Endothelial cell of umbilical vein (primary cell): ENCODE measurements around the gene SDC1. TPM values are rescaled to one million over a fixed set of nuclear protein-coding genes. Genes with fewer than 3 reads are reported as not detected.

Source experiments
- BruUV-seq: library from RNA; stranded (reverse); fragments of 400-500 nt; replicated peaks from 2 replicates; lab custom pipeline; 2021; lab: Mats Ljungman, UMichigan
- CTCF ChIA-PET: fragments of 300-600, 350-600 bp; sonication (Branson Sonifier 250); formaldehyde crosslinking; loops from one replicate; lab custom pipeline; 2021; ENCODE audit warnings: antibody characterized with exemption, inconsistent platforms; lab: Charles Lee
- POLR2A ChIA-PET: fragments of 300-600, 350-600 bp; sonication (Branson Sonifier 250); formaldehyde crosslinking; loops from one replicate; lab custom pipeline; 2021; ENCODE audit warnings: antibody characterized with exemption, inconsistent platforms; lab: Charles Lee
- DNase-seq: peaks from one replicate; pipeline ENCODE4 v3.0.0-alpha.2; 2011; ENCODE audit warnings: low read depth, low spot score
- FAIRE-seq: peaks from 2 replicates; lab custom pipeline; 2011; peaks lifted over from hg19 to GRCh38; lab: Jason Lieb, UNC
- H2AFZ ChIP-seq: 2 replicates; pipeline ENCODE4 v1.6.0; 2012; ENCODE audit warnings: low read depth, low read length, control low read depth, inconsistent platforms
- H3K27ac ChIP-seq: 2 replicates; pipeline ENCODE4 v1.5.1; 2011; ENCODE audit warnings: low read depth, mild to moderate bottlenecking, control low read depth, low read length, moderate library complexity; ENCODE audit not compliant: insufficient read depth
- H3K27me3 ChIP-seq, 2 experiments: 2 replicates each; pipeline versions ENCODE4 v1.6.0 to v1.6.1; 2011; ENCODE audit warnings: low read length in 2 of 2, mixed read lengths in 1 of 2; ENCODE audit not compliant: control insufficient read depth in 2 of 2, insufficient read depth in 2 of 2
- H3K36me3 ChIP-seq, 2 experiments: 2 replicates in 1 of 2; 3 replicates in 1 of 2; pipeline ENCODE4 v1.5.1; 2011; ENCODE audit warnings: low read length in 2 of 2, mild to moderate bottlenecking in 1 of 2, moderate library complexity in 1 of 2; ENCODE audit not compliant: control insufficient read depth in 2 of 2, insufficient read depth in 2 of 2; ENCODE audit errors: extremely low read depth in 1 of 2
- H3K4me1 ChIP-seq: 3 replicates; pipeline ENCODE4 v1.5.1; 2011; ENCODE audit warnings: mild to moderate bottlenecking, low read length; ENCODE audit not compliant: control insufficient read depth, insufficient read depth; ENCODE audit errors: extremely low read depth
- H3K4me2 ChIP-seq: 2 replicates; pipeline ENCODE4 v1.6.1; 2011; ENCODE audit warnings: low read length, control low read depth, mixed read lengths; ENCODE audit not compliant: insufficient read depth
- H3K4me3 ChIP-seq, 3 experiments: fragments of 200-600 bp in 1 of 3; sonication (generic), shearing (Covaris generic) in 1 of 3; replicated peaks in 1 of 3; 2 replicates each; pipeline ENCODE4 v1.5.1; 2011 to 2016; ENCODE audit warnings: control low read depth in 3 of 3, low read length in 3 of 3, mild to moderate bottlenecking in 2 of 3, inconsistent platforms in 1 of 3, low read depth in 1 of 3, moderate library complexity in 1 of 3; ENCODE audit not compliant: insufficient read depth in 1 of 3
- H3K79me2 ChIP-seq: 2 replicates; pipeline ENCODE4 v1.6.0; 2012; ENCODE audit warnings: low read length, inconsistent platforms; ENCODE audit not compliant: control insufficient read depth, insufficient read depth
- H3K9ac ChIP-seq: replicated peaks from 2 replicates; pipeline ENCODE3; 2011; ENCODE audit warnings: low read length, control low read depth; ENCODE audit not compliant: insufficient read depth; ENCODE audit errors: extremely low read depth
- H3K9me1 ChIP-seq: replicated peaks from 3 replicates; pipeline ENCODE4 v1.6.0; 2011; ENCODE audit warnings: mild to moderate bottlenecking, low read length; ENCODE audit not compliant: control insufficient read depth, insufficient read depth; ENCODE audit errors: extremely low read depth
- H3K9me3 ChIP-seq: replicated peaks from 2 replicates; pipeline ENCODE4 v1.5.1; 2012; ENCODE audit warnings: low read length, inconsistent platforms; ENCODE audit not compliant: control insufficient read depth, insufficient read depth
- H4K20me1 ChIP-seq: replicated peaks from 2 replicates; pipeline ENCODE3; 2011; ENCODE audit warnings: mild to moderate bottlenecking, low read length; ENCODE audit not compliant: control insufficient read depth, insufficient read depth; ENCODE audit errors: extremely low read depth
- EZH2 ChIP-seq: IDR thresholded peaks from 2 replicates; pipeline ENCODE4 v1.6.1; 2012; ENCODE audit warnings: borderline replicate concordance, low read depth, mild to moderate bottlenecking, moderate library complexity, low read length, inconsistent platforms; ENCODE audit not compliant: severe bottlenecking
- FOS ChIP-seq: IDR thresholded peaks from 2 replicates; pipeline ENCODE4 v1.6.1; 2011; ENCODE audit warnings: mild to moderate bottlenecking, low read length, moderate library complexity, borderline replicate concordance; ENCODE audit not compliant: insufficient read depth
- GATA2 ChIP-seq: IDR thresholded peaks from 2 replicates; pipeline ENCODE4 v1.7.0; 2011; ENCODE audit warnings: low read depth, mild to moderate bottlenecking, moderate library complexity, mixed read lengths, low read length; ENCODE audit not compliant: insufficient read length, insufficient read depth
- JUN ChIP-seq: IDR thresholded peaks from 2 replicates; pipeline ENCODE4 v1.6.1; 2011; ENCODE audit warnings: borderline replicate concordance, low read depth; ENCODE audit not compliant: insufficient read length, insufficient read depth
- MYC ChIP-seq: IDR thresholded peaks from one replicate; pipeline ENCODE4 v1.6.1; 2011; ENCODE audit warnings: mild to moderate bottlenecking, low read depth, low read length
- dilution Hi-C: fragments of 300-500 bp; cut with MboI; formaldehyde crosslinking; loops from one replicate; pipeline ENCODE4 v1.15.0; 2019; ENCODE audit warnings: low sequenced_read_pairs; ENCODE audit not compliant: extremely low pct_ligation_motif_present
- intact Hi-C: fragments of 100-400 bp; cut with micrococcal nuclease; formaldehyde crosslinking; loops from one replicate; pipeline ENCODE4 v1.10.0; 2022
- polyA plus RNA-seq, 4 experiments: library from polyadenylated mRNA; depleted of rRNA in 3 of 4; stranded (reverse) in 3 of 4; unstranded in 1 of 4; fragments of >200 nt; gene quantifications; 2 replicates each; pipeline versions ENCODE4 v1.2.1 to v1.2.3, GENCODE V29; 2011 to 2012; ENCODE audit warnings: missing spikeins in 1 of 4
- total RNA-seq: library from RNA; stranded (reverse); gene quantifications from 2 replicates; pipeline ENCODE4 v1.2.3, GENCODE V29; 2021
- TF ChIP-seq, protein P1 (sequence below): IDR thresholded peaks from 2 replicates; pipeline ENCODE4 v1.6.1; 2011; ENCODE audit not compliant: insufficient read depth, insufficient read length
- TF ChIP-seq, protein P2 (sequence below), 2 donors: IDR thresholded peaks; 1 replicate in 1 of 2; 2 replicates in 1 of 2; pipeline ENCODE4 v1.5.1; 2011; ENCODE audit warnings: low read length in 2 of 2, mild to moderate bottlenecking in 2 of 2, moderate library complexity in 2 of 2, control low read depth in 1 of 2, inconsistent platforms in 1 of 2, low read depth in 1 of 2; ENCODE audit not compliant: insufficient read depth in 1 of 2; ENCODE audit errors: extremely low read depth in 1 of 2

Gene SDC1
- total and polyA plus RNA-seq, 2 donors (not counting 3 experiments of a cell fraction or from before 2014, with no cell fraction given) = 3.2 to 4.0 TPM

GRCh38 chr2:20168048-20168726 is 56.7 kb downstream of the SDC1 start:
- no TSS peak for BruUV-seq
- Histone ChIP-seq H3K4me2 (no peak overlapping the region), H3K79me2 (no peaks in the 10 kb centered on the region), H3K4me1 (peaks cover 3% of the 10 kb centered on the region), H3K9me1 (no peaks in the 10 kb centered on the region), H3K27me3 (no peaks in the 10 kb centered on the region), H3K9me3 (no peaks in the 10 kb centered on the region), H3K36me3 (no peaks in the 10 kb centered on the region), H3K4me3 (no peak overlapping the region), H2AFZ (no peak overlapping the region), H3K27ac (no peak overlapping the region), H3K9ac (no peak overlapping the region), H4K20me1 (no peaks in the 10 kb centered on the region)
- dilution Hi-C loops = no loop called here
- no peak for DNase-seq
- FAIRE-seq = no peak
- CTCF ChIA-PET = interaction anchor here (0.5 to 1.5 kb wide), 3 partner anchors 58 to 351 kb away, joined by 3 to 4 read pairs (median 3); no protein-coding TSS in a partner anchor
- POLR2A ChIA-PET = no interaction called here
- no peak for TF ChIP-seq EZH2
- no peak for TF ChIP-seq MYC
- TF ChIP-seq, protein P1, sequence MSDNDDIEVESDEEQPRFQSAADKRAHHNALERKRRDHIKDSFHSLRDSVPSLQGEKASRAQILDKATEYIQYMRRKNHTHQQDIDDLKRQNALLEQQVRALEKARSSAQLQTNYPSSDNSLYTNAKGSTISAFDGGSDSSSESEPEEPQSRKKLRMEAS = no peak
- TF ChIP-seq FOS = no peak
- intact Hi-C loops = no loop called here

DNA sequence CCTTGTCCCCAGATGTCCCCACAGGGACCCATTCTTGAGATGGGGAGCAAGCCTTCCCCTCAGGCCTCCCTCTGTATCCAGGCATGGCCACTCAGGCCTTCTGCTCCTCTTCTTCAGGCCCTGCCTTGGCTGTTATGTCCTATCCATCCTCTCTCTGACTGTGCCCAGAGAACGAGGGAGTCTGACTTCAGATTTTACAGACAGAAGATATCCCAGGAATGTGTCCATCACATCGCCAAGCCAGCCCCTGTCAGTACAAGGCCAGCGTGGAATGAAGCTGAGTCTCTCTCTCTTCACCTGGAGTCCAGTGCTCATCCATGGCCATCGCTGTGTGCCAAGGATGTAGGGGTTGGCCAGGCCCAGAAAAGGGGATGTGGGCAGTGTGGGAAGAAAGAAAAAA is 57.6 kb downstream of the SDC1 start:
- CTCF ChIA-PET = interaction anchor here (0.7 to 1.5 kb wide), 2 partner anchors 58 to 62 kb away, joined by 3 to 4 read pairs; no protein-coding TSS in a partner anchor
- intact Hi-C loops = loop anchor here (2.0 kb wide), 1 partner anchor 27 kb away; no protein-coding TSS in a partner anchor
- no peak for FAIRE-seq
- Histone ChIP-seq H3K4me2 (no peak overlapping the region), H4K20me1 (no peaks in the 10 kb centered on the region), H3K4me1 (peaks cover 3% of the 10 kb centered on the region), H3K4me3 (no peak overlapping the region), H3K36me3 (no peaks in the 10 kb centered on the region), H3K27ac (no peak overlapping the region), H3K9me3 (no peaks in the 10 kb centered on the region), H3K27me3 (no peaks in the 10 kb centered on the region), H3K79me2 (no peaks in the 10 kb centered on the region), H2AFZ (no peak overlapping the region), H3K9ac (no peak overlapping the region), H3K9me1 (no peaks in the 10 kb centered on the region)
- POLR2A ChIA-PET = no interaction called here
- no peak for DNase-seq
- TF ChIP-seq, protein P1 = no peak
- TF ChIP-seq EZH2 = no peak
- TF ChIP-seq FOS = no peak
- no peak for TF ChIP-seq GATA2
- no peak for TF ChIP-seq JUN
- TF ChIP-seq, protein P2, sequence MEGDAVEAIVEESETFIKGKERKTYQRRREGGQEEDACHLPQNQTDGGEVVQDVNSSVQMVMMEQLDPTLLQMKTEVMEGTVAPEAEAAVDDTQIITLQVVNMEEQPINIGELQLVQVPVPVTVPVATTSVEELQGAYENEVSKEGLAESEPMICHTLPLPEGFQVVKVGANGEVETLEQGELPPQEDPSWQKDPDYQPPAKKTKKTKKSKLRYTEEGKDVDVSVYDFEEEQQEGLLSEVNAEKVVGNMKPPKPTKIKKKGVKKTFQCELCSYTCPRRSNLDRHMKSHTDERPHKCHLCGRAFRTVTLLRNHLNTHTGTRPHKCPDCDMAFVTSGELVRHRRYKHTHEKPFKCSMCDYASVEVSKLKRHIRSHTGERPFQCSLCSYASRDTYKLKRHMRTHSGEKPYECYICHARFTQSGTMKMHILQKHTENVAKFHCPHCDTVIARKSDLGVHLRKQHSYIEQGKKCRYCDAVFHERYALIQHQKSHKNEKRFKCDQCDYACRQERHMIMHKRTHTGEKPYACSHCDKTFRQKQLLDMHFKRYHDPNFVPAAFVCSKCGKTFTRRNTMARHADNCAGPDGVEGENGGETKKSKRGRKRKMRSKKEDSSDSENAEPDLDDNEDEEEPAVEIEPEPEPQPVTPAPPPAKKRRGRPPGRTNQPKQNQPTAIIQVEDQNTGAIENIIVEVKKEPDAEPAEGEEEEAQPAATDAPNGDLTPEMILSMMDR (IDR thresholded peaks at IDR 0.05; ENCODE audit: extremely low read depth in 1 of 2, insufficient read depth in 1 of 2, low read depth in 1 of 2, low read length in 2 of 2) = no peak
- no TSS peak for BruUV-seq
- dilution Hi-C loops = no loop called here
